Small intestine (tissue), 7 donors: Measurements from ENCODE around the gene RALGAPB. TPM values are rescaled to one million over a fixed set of nuclear protein-coding genes. Genes with fewer than 3 reads are reported as not detected.
A peak's percentile ranks its signal among the peaks of the same experiment; 100 is the strongest.
"Not testable (repeated sequence)": the region's sequence is repeated elsewhere in the genome, so short reads cannot be mapped to it uniquely, and the experiment has no call there.

Experiments used
- DNase-seq, 2 donors: peaks; one replicate each; pipeline versions ENCODE4 v3.0.0 to v3.0.0-alpha.2; 2013
- FAIRE-seq: peaks from 2 replicates; lab custom pipeline; 2012; peaks lifted over from hg19 to GRCh38; lab: Jason Lieb, UNC
- H3K27ac ChIP-seq, 3 donors: one replicate each; pipeline ENCODE4 v1.5.1; 2013; ENCODE audit warnings: low read length in 2 of 3, mild to moderate bottlenecking in 2 of 3, control low read depth in 1 of 3, inconsistent platforms in 1 of 3, low read depth in 1 of 3, moderate library complexity in 1 of 3
- H3K27me3 ChIP-seq, 3 donors: one replicate each; pipeline ENCODE4 v1.6.1; 2013; ENCODE audit warnings: low read length in 3 of 3, inconsistent platforms in 1 of 3; ENCODE audit not compliant: control insufficient read depth in 3 of 3, insufficient read depth in 3 of 3
- H3K36me3 ChIP-seq, 3 donors: one replicate each; pipeline ENCODE4 v1.6.1; 2013; ENCODE audit warnings: low read length in 3 of 3, inconsistent platforms in 1 of 3, low read depth in 1 of 3, mild to moderate bottlenecking in 1 of 3, moderate library complexity in 1 of 3; ENCODE audit not compliant: control insufficient read depth in 3 of 3, insufficient read depth in 2 of 3
- H3K4me1 ChIP-seq, 3 donors: one replicate each; pipeline ENCODE4 v1.6.1; 2013; ENCODE audit warnings: low read length in 2 of 3, inconsistent platforms in 1 of 3, low read depth in 1 of 3, mild to moderate bottlenecking in 1 of 3, moderate library complexity in 1 of 3; ENCODE audit not compliant: control insufficient read depth in 3 of 3, insufficient read depth in 2 of 3
- H3K4me3 ChIP-seq, 3 donors: one replicate each; pipeline ENCODE4 v1.5.1; 2013; ENCODE audit warnings: low read length in 3 of 3, control low read depth in 1 of 3, inconsistent platforms in 1 of 3, low read depth in 1 of 3, mild to moderate bottlenecking in 1 of 3, moderate library complexity in 1 of 3
- H3K9me3 ChIP-seq, 2 donors: one replicate each; pipeline ENCODE4 v1.6.1; 2013; ENCODE audit warnings: low read depth in 1 of 2, low read length in 1 of 2; ENCODE audit not compliant: control insufficient read depth in 2 of 2, insufficient read depth in 1 of 2
- WGBS, 3 donors: extraction: QIAGEN DNeasy Blood & Tissue Kit; methylation state at CpG; one replicate each; pipeline ENCODE4 v1.1.7; 2013; 5-methylcytosine and 5-hydroxymethylcytosine counted together
- polyA plus RNA-seq, 4 donors: library from polyadenylated mRNA; stranded (reverse) in 3 of 4; unstranded in 1 of 4; fragments of 200-250 nt in 3 of 4; fragments of 120-200 nt in 1 of 4; gene quantifications; one replicate each; pipeline versions ENCODE4 v1.2.1 to v1.2.3, GENCODE V29; 2013
- donor health status: healthy with polysubstance abuse.
- donor health status: control.
- donor health status: control.
- donor health status: Bipolar disorder and iron deficiency.
- donor health status: healthy.

The RALGAPB gene
- polyA plus RNA-seq, 4 donors = 9.9 to 26.0 (median 17.1) TPM

DNA sequence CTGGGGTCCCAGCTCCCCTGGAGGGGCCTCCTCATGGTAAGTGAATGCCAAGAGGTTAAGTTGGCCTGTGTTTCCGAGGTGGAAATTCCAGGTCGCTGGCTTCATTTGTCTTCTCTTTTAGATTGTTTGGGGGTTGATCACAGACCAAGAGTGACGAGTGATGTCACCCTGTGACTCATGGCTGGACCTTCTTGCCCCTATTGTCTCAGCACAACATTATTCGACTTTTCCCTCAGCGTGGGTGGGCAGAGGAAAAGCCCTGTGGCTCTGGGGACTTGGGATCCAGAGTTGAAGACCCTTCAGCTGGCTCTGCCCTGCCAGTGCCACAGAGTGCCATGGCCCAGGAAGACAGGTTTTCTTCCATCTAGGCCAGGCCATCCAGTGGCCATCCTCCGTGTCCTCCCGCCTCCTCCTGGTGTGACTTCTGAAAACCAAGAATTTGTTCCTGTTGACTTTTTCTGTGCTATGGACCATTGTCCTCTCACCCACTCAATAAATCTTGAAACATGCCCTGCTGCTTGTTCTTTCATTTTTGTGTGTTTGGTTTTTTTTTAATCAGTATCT, 22.1 kb upstream of the RALGAPB start:
- Histone ChIP-seq H3K4me1 (peaks cover 4 to 14% (median 5%) of the 10 kb centered on the region in 3 donors), H3K9me3 (no peaks in the 10 kb centered on the region), H3K27me3 (no peaks in the 10 kb centered on the region), H3K36me3 (peaks cover 3 to 36% (median 9%) of the 10 kb centered on the region in 3 donors), H3K4me3 (no peak overlapping the region), H3K27ac (no peak overlapping the region)
- DNase-seq (no peak), FAIRE-seq (no peak)
- WGBS, 3 donors = 88 to 89% (median 88%) methylated on average over 7 of the region's 7 CpGs

DNA sequence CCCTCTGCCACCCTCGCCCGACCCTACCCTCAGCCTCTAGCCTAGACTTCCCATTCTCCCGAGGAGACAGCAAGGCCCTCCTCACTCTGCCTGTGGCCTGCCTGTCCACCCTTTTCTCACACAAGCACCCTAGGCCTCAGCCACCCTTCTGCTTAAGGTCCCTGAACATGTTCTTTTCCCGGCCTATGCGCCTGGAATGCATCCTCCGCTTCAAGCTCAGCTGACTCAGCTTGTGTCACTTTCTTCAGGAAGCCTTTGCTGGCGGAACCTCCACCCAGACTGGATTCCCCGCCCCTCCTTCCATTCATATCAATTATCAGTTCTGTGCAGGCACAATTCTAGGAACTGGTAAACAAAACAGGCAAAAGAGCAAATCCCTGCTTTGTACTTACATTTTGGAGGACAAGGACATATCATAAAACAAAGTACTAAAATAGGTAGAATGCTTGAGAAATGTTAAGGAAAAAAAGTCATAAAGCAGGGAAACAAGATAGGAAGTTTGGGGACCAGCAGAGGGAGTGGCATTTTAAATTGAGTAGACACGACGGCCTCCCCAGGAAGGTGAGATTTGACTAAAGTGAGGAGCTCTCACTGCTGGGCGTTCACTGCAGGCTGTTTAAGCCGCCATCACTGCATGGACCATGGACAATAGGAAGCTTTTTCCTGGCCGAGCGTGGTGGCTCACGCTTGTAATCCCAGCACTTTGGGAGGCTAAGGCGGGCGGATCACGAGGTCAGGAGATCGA, 19.6 kb upstream of the RALGAPB start:
- Histone ChIP-seq H3K27me3 (no peaks in the 10 kb centered on the region), H3K9me3 (no peaks in the 10 kb centered on the region), H3K36me3 (peaks cover 3 to 35% (median 9%) of the 10 kb centered on the region in 3 donors), H3K4me1 (peaks cover 0 to 5% (median 0%) of the 10 kb centered on the region in 3 donors), H3K27ac (peak overlapping the region in 1 of 3 donors; percentile 17), H3K4me3 (no peak overlapping the region)
- no peak for FAIRE-seq
- 87 to 92% (median 91%) methylated on average over 15 to 19 of the region's 19 CpGs for WGBS, 3 donors
- DNase-seq = peak in 1 of 2 donors; percentile 11

- Histone ChIP-seq H3K9me3 (no peaks in the 10 kb centered on the region), H3K4me1 (no peaks in the 10 kb centered on the region), H3K27me3 (no peaks in the 10 kb centered on the region), H3K36me3 (peaks cover 3 to 27% (median 9%) of the 10 kb centered on the region in 3 donors), H3K4me3 (no peak overlapping the region), H3K27ac (peak overlapping the region in 1 of 3 donors; percentile 28)
- 49 to 72% (median 51%) methylated on average over 2 of the region's 2 CpGs for WGBS, 3 donors
- FAIRE-seq = no peak
- DNase-seq = peak; percentile 12 to 36
Measured at GRCh38 chr20:38453941-38454340, 18.7 kb upstream of the RALGAPB start.

DNA sequence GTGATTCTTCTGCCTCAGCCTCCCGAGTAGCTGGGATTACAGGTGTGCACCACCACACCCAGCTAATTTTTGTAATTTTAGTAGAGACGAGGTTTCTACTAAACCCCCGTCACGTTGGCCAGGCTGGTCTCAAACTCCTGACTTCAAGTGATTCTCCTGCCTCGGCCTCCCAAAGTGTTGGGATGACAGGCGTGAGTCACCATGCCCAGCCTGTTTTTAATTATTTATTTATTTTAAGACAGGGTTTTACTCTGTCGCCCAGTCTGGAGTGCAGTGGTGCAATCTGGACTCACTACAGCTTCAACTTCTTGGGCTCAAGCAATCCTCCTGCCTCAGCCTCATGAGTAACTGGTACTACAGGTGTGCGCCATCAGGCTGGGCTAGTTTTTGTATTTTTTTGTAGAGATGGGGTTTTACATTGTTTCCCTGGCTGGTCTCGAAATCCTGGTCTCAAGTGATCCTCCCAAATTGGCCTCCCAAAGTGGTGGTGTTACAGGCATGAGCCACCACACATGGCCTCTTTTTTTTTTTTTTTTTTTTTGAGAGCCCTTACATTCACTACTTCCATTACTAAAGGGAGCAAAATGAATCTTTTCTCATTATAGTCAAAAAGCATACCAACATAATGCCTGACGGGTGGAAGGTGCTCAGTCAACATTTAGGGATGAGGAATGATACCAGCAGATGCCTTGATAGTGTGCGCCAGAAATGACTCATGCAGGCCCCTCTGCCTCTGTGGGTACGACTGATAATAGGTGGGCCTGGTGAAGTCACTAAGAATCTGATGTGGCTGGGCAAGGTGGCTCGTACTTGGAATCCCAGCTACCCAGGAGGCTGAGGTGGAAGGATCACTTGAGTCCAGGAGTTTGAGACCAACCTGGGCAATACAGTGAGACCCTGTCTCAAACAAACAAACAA, 17.8 kb upstream of the RALGAPB start:
- Histone ChIP-seq H3K36me3 (peaks cover 3 to 19% (median 3%) of the 10 kb centered on the region in 3 donors), H3K27ac (no peak overlapping the region), H3K9me3 (no peaks in the 10 kb centered on the region), H3K4me3 (no peak overlapping the region), H3K27me3 (no peaks in the 10 kb centered on the region), H3K4me1 (no peaks in the 10 kb centered on the region)
- no peak for DNase-seq
- WGBS, 3 donors = 91 to 92% (median 91%) methylated on average over 13 of the region's 13 CpGs
- no peak for FAIRE-seq

- Histone ChIP-seq H3K9me3 (no peaks in the 10 kb centered on the region), H3K36me3 (no peaks in the 10 kb centered on the region), H3K4me3 (no peak overlapping the region), H3K27ac (no peak overlapping the region), H3K4me1 (no peaks in the 10 kb centered on the region), H3K27me3 (no peaks in the 10 kb centered on the region)
- 92 to 96% (median 94%) methylated on average over 5 of the region's 5 CpGs for WGBS, 3 donors
- DNase-seq = no peak
- FAIRE-seq = no peak
Measured at GRCh38 chr20:38458314-38458713, 14.3 kb upstream of the RALGAPB start.

DNA sequence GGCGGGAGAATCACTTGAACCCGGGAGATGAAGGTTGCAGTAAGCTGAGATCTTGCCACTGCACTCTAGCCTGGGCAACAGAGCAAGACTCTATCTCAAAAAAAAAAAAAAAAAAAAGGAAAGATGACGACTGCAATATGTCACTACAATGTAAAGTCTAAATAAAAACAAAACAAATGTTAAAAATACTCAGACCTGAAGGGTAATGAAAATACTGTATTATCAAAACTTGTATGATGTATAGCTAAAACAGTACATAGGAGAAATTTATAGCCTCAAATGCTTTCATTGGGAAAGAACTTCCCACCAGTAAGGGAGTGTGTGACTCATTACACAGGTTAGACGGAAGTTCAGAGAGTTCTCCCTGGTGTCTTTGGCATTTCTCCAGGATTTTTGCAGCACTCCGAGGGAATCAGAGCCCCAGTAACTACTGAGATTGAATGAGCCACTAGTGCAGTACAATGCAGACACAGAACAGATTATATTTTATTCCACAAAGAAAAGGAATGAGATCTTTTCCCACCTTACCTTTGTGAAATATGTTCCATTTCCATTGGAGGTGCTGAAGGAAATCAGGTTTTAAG, 12.5 kb upstream of the RALGAPB start:
- no peaks in the 10 kb centered on the region for H3K4me1 ChIP-seq
- H3K27me3 ChIP-seq = no peaks in the 10 kb centered on the region
- H3K9me3 ChIP-seq = no peaks in the 10 kb centered on the region
- H3K27ac ChIP-seq = peak overlapping the region; percentile 24 to 55 (median 29)
- FAIRE-seq = peak; percentile 39
- no peak overlapping the region for H3K4me3 ChIP-seq
- 20 to 39% (median 29%) methylated on average over 5 of the region's 5 CpGs for WGBS, 3 donors
- peak; percentile 90 to 95 for DNase-seq
- H3K36me3 ChIP-seq = no peaks in the 10 kb centered on the region

DNA sequence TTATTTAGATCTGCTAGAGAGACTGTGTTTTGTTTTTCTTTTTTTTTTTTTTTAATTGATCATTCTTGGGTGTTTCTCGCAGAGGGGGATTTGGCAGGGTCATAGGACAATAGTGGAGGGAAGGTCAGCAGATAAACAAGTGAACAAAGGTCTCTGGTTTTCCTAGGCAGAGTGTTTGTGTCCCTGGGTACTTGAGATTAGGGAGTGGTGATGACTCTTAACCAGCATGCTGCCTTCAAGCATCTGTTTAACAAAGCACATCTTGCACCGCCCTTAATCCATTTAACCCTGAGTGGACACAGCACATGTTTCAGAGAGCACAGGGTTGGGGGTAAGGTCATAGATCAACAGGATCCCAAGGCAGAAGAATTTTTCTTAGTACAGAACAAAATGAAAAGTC, 12.0 kb upstream of the RALGAPB start:
- H3K27ac ChIP-seq = peak overlapping the region; percentile 24 to 55 (median 29)
- not testable (repeated sequence) for H3K9me3 ChIP-seq, DNase-seq, H3K4me1 ChIP-seq, H3K36me3 ChIP-seq, H3K27me3 ChIP-seq, FAIRE-seq, H3K4me3 ChIP-seq
- WGBS, 3 donors = 11 to 33% methylated on average over 1 of the region's 2 CpGs; no CpG with 5 or more reads in 1 of the 3 donors

DNA sequence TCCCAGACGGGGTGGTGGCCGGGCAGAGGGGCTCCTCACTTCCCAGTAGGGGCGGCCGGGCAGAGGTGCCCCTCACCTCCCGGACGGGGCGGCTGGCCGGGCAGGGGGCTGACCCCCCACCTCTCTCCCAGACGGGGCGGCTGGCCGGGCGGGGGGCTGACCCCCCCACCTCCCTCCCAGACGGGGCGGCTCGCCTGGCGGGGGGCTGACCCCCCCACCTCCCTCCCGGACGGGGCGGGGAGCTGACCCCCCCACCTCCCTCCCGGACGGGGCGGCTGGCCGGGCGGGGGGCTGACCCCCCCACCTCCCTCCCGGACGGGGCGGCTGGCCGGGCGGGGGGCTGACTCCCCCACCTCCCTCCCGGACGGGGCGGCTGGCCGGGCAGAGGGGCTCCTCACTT, 11.5 kb upstream of the RALGAPB start:
- not testable (repeated sequence) for H3K9me3 ChIP-seq, H3K4me3 ChIP-seq, H3K36me3 ChIP-seq, DNase-seq, H3K27ac ChIP-seq, H3K4me1 ChIP-seq, H3K27me3 ChIP-seq, FAIRE-seq
- 62 to 80% (median 73%) methylated on average over 8 to 26 of the region's 33 CpGs for WGBS, 3 donors
